ENCODE data around the gene PHF13.
A peak's percentile ranks its signal among the peaks of the same experiment; 100 is the strongest.
"Not testable (repeated sequence)": the region's sequence is repeated elsewhere in the genome, so short reads cannot be mapped to it uniquely, and the experiment has no call there.

Gene PHF13

DNA sequence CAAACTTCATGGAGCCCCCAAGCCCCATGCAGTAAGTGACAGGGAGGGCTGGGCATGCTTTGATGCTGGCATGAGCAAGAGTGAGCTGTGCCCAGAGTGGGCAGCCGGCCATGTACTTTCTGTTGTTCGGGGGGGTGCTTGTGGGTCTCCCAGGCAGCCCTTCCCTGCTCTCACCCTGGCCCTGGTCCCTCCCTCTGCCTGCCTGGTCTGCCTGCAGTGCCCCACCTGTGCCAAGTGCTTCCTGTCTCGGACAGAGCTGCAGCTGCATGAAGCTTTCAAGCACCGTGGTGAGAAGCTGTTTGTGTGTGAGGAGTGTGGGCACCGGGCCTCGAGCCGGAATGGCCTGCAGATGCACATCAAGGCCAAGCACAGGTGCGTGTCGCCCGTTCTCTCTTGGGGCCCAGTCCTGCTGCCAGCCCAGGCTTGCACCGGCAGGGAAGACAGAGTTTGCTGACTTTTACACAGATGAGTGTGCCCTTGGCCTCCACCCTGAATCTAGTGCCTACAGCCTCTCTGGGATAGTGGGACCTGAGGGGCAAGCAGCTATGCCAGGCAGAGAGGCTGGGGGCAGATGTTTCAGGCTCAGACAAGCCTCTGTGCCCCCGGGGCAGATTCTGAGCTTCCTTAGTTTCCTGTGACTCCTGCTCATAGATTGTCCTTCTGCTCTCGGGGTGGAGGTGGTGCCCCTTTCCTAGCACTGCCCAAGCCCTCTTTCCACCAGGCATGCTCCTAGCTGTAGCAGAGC lies 26.1 kb upstream of the PHF13 start:
- no peak for DNase-seq

GRCh38 chr1:6588128-6588892 lies 25.2 kb upstream of the PHF13 start:
- no peak for DNase-seq

- no peak for DNase-seq
These were observed 24.5 kb upstream of the PHF13 start for GRCh38 chr1:6588893-6589520.

DNA sequence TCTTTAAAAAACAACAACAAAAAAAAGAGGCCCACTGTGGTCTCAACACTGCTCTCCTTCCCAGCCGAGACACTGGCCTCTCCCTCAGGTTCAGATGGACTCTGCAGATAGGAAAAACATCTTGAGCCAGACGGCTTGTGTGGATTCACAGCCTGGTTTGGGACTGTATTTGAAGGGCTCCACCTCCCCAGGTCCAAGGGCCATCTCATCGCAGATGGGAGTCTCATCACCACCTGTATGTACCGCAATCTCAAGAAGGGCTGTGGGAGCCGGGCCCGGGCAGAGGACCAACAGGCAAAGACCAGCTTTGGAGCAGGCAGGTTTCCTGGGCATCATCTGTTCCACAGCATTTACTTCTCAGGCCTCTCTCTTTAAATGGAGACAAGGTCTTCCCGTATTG lies 23.5 kb upstream of the PHF13 start:
- DNase-seq, result no peak

DNA sequence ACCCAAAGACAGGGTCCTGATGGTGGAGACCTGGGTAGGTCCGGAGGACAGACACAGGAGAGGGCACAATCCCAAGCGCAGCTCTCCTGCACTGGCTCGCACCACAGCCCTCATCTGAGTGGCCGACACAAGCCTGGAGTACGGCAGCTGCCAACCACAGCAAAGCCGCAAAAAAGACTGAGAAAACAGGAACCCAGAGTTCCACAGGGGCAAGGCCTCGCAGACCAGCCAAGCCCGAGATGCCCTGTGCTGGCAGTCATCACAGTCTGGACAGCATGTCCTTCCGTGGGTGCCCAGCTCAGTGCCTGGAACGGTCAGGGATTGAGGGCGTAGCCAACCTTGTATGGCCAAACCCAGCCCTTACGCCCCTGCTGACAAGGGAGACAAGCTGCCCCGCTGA lies 22.3 kb upstream of the PHF13 start:
- DNase-seq, result no peak

DNA sequence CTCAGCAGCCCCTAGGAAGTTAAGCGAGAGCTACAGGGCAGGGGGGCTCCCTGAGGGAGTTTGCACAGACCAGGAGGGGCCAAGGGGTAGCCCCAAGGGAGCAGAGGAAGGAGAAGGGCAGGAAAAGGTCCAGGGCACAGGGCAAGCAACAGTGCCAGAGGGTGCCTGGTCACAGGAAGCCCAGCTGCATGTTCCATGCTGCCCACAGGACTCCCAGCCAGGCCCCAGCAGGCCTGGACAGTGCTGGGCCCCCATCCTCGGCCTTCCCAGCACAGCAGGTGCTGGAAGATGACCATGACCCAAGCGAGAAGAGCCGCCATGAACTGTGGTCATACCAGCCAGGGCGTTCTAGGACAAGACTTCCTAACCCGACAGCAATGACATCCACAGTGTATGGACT lies 21.9 kb upstream of the PHF13 start:
- no peak for DNase-seq

DNA sequence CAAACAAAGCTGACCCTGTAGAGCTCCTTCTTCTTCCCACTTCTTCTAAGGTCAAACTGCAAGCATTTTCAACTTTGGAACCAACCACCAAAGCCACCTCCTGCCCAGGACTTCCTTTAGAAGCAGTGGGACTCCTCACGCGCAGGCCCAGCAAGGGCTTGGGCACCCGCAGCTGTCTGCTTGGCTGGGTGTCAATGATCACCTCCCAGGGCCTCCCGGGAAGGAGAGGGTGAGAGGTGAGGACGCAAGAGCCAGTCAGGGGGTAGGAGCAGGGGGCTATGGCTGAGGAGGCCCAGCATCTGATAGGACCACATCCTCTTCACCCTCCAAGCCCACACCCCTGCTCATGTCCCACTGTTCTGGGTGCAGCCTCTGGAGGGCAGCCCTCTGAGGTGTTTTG lies 21.1 kb upstream of the PHF13 start:
- no peak for DNase-seq

DNA sequence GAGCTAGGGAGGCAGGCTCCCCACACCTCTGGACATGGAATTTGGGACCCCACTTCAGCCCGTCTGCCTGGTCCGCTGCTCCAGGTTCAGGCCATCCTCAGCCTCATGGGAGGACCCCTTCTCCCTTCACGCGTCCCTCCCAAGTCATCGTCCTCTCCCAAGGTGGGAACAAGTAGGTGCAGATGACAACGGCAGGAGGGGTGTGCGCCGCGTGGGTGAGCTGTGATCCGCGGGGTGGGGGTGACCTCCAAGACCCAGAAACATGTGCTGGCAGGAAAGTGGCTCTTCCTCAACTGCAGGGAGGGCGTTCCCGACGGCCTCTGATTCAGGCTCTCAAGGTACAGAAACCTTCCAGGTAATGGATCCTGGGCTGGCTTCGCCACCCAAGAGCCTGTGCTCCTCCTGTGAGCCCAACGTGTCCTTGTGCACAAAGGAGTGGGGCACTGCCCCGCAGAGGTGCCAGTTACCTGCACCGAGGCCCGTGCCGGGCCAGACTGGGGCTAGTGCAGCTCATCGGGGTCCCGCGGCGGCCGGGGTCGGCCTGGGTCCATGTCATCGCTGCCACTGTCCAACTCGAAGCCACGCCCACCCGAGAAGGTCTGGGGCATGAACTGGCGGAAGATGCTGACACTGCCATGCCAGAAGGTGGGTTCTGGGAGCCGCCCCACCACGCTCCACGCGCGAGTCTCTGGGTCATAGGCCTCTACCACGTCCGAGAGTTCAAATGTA lies 20.5 kb upstream of the PHF13 start:
- no peak for DNase-seq

- DNase-seq, result no peak
These were observed 19.7 kb upstream of the PHF13 start for GRCh38 chr1:6593810-6594209.

DNA sequence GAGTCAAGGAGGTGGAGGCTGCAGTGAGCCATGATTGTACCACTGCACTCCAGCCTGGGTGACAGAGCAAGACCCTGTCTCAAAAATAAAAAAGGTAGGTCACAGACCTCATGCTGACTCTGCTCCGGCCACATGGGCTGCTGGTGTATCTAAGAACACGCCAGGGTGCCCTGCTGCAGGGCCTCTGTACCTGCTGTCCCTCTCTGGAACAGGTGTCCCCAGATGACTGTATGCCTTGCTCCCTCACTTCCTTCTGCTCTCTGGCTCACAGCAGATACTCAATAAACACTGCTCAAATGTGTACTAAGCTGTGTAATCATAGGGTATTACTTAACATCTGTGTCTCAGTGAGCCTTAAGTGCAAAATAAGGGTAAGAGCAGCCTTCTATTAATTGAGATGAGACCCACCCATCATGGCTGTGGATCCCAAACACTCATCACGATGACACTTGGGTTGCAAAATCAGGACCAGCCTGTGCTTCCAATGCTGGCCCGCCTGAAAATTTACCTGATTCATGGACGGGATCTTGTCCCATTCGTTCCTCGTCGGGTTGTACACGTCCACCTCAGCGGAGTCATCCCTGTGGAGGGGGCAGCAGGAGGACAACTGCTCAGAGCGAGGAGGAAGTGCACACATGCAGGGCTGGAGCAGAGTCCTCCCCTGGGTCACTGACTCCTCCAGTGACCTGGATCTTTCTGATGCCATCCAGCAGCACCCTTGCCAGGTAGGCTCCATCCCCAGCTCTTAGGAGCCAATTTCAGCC lies 18.4 kb upstream of the PHF13 start:
- DNase-seq, result no peak

DNA sequence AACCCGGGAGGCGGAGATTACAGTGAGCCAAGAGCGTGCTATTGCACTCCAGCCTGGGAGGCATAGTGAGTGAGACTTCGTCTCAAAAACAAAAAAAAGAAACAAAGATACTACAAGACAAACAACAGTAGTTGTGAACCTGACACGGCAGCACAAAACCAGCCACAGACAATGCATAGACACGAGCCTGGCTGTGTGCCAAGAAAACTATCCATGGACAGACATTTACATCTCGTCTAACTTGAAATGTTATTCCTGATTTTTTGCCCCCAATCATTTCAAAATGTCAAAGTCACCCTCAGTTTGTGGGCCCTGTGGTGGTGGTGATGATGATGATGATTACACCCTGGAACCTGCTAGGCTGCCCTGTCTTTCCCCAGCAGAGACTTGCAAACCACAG lies 17.2 kb upstream of the PHF13 start:
- no peak for DNase-seq

- no peak for DNase-seq
These were observed 16.4 kb upstream of the PHF13 start for GRCh38 chr1:6596886-6597776.

GRCh38 chr1:6597777-6598131 lies 15.8 kb upstream of the PHF13 start:
- DNase-seq, result no peak

DNA sequence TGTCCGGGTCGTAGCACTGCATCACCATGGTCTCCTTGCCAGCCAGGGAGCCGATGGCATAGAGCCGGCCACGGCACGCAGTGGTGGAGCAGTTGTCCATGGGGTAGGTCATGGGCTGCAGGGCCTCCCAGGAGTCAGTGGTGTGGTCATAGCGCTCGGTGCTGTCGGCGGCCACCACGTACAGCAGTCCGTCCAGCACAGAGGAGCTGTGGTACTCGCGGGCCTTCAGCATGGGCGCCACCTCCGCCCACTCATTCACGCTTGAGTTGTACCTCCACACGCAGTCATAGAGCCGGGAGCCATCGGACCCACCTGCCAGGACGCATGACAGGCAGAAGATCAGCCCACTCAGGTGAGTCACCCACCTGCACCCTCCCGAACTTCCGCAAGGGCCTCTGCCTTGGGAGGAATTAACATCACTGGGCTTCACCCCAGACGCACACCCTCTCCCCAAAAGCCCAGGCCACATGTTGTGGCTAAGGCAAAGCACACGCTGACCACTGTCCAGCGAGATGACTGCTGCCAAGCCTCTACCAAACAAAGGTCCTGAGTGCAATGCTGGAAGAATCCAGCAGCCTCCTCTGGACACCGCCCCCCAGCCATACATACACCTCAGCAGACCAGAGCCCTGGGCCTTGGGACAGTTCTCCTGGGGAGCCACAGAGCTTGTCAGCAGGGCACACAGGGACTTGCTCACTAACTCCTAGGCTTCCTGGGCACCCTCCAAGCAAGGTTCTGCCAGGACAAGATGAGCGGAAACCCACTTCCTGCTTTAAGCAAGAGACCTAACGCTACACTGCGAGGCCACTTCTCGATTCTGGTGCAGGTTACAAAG lies 14.2 kb upstream of the PHF13 start:
- DNase-seq, result peak; percentile 33 to 61

- DNase-seq, result not testable (repeated sequence)
These were observed 13.5 kb upstream of the PHF13 start for GRCh38 chr1:6599991-6600390.

DNA sequence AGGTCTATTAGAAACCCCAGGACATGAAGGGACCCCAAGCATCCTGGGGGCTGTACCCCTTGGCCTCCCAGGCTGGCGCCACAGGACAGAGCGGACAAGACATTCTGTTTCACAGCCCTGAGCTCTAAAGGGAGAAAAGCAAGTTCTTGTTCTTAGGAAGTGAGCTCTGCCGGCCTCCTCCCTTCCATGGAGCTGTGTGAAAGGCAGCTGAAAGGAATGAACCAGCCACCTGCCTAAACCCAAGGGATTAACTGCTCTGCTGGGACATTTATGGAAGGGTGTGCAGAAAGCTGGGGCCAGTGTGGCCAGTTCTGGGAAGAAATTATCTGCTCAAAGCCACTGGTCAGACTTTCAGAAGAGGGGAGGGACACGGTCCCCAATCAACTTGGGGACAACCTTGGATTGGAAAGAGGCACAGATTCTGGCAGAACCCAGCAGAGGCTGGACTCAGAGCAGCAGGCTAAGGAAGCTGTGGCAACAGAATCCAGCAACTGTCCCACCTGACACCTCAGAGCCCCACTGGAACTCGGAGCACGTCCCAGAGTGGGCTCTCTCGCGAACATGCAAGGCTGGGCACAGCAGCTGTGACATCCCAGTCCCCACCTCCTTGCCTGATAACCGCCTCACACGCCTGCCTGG lies 13.0 kb upstream of the PHF13 start:
- no peak for DNase-seq

DNA sequence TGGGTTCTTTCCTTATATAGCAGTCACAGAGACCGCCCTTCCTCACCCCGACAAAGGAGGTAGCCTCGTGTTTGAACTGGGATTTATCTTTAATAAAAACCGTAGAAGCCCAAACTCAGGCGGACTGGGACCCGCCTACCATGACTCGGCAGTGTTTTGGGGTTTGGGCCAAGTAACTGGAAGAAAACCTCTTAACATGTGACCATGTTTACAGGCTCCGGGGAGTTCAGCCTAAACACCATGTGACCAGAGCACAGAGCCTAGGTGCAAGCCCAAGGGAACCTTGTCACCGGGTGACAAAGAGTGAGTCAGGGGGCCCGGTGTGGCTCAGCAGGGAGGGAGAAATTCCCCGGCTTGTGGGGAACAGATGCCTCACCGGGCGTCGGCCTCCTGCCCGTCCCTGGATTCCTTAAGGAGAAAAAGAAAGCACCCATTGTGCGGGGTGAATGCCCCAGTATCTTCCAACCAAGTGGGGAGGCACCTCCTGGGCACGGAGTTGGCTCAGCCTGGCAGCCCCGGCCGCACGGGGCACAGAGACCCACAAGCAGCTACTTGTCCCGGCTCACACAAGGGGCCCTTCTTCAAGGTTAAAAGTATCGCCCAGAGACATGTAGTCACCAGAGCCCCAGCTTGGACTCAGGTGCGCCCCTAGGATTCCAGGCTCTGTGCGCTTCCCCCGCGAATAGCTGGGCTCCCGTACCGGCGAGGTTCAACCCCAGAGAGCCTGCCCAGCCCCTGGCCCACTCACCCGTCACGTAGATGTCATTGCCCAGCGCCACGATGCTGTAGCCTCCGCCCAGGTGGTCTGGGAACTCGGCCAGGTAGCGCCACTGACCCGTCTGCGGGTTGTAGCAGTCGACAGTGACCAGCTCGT lies 12.2 kb upstream of the PHF13 start:
- DNase-seq, result peak; percentile 74 to 79

DNA sequence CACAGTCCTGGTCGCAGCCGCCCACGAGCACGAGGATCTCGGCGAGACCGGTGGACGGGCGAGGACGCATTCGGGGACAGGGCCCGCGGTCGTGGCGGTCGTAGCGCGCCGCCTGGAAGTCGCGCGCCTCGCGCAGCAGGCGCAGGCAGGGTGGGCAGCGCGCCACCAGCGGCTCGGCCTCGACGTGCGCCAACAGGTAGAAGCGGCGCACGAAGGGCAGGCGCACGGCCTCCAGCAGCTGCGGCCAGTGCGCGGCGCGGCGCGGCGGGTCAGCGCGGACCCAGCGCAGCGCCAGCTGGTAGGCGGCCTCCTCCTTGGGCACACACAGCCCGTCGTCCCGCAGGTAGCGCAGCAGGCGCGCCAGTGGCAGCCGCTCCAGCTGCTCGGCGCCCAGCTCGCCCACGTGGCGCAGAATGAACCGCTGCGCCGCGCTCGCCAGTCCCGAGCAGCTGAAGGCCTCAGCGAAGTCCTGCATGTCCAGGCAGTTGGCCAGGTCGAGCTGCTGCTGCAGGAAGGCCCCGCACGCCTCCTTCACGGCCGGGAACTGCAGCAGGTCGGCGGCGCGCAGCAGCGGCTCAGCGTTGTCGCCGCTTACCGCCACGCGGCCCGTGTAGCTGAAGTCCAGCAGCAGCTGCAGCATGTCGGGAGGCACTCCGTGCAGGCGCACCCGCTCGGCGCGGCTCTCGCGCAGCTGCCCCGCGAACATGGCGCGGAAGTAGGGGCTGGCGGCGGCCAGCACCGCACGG lies 11.4 kb upstream of the PHF13 start:
- no peak for DNase-seq

Measured in CD4-positive, alpha-beta T cell treated with Interferon alpha-2 for 1 hour (primary cell).